ENCODE measurements around the gene B2M.

B2M gene

GRCh38 chr15:44711096-44711742 is at the start of gene B2M, which contains the start of gene PATL2:
TSS of gene B2M (plus strand) at chr15:44711517. CDS start at chr15:44711547, 30 bp downstream.
TSS of gene PATL2 (minus strand) at chr15:44711323. CDS start at chr15:44676490, 34,833 bp downstream.
- no peak for TF ChIP-seq CTCF (IDR thresholded peaks at IDR 0.05; ENCODE audit: low read depth, low read length, missing control alignments)
- in situ Hi-C loops (cut with HindIII; ENCODE audit: low sequenced_read_pairs): no loop called here
- H3K4me3 ChIP-seq (ENCODE audit: low read depth, low read length): peak within 1 kb of the TSS; percentile 97
- peak; percentile 95 for DNase-seq (ENCODE audit: low read depth)

DNA sequence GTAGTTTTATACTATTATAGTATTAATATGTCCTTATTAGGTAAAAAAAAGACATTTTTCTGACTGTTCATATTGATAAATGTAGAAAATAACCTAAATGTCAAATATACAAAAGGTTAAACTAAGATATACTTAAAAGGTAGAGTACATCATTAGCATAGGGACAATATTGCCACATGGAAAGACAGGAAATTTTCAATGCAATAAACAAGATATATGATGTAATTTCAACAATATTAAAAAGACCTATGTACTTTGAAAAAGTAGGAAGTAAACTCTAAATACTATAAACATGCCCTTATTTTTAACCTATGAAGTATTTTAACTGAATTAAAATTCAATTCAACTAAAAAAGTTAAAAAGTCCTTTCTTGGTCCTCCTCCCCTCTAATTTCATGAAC is 49.7 kb upstream of the B2M start:
- H3K4me3 ChIP-seq (ENCODE audit: low read depth, low read length): no peak overlapping the region
- no peak for DNase-seq (ENCODE audit: low read depth)
- in situ Hi-C loops (cut with HindIII; ENCODE audit: low sequenced_read_pairs): no loop called here
- TF ChIP-seq CTCF (IDR thresholded peaks at IDR 0.05; ENCODE audit: low read depth, low read length, missing control alignments): no peak

DNA sequence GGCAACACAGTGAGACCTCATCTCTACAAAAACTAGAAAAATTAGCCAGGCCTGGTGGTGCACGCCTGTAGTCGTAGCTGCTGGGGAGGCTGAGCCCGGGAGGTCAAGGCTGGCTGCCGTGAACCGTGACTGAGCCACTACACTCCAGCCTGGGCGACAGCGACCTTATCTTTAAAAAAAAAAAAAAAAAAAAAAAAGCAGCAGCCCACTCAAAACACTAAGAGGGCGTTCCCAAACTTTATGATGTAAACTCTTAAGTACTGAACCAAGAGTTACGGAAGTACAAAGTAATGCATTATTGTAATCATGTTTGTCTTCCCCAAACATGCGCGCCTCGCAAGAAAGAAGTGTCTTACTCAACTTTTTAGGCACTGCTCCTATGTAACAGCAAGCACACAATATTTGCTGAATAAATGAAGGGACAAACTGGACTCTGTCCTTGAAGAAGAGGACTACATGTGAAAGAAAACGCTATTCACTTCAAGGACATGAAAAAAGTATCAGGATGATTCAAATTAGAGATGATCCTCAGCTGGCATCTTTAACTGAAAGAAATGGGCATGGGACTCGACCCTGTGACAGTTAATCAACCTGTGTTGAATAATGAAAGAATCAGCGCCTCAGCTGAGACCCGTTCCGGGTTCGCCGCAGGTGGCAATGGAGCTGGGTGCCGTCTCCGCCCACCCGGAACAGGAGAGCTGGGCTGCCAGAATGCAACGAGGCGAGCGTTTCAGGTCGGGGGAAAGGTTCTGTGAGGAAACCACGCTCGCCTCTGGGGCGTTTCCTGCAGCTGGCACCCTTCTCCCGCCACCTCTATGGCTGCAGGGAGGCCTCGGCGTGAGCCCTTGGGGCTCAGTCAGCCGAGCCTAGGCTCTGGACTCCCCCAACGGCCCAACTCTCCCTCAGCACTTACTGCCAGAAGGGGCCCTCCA is 48.6 kb upstream of the B2M start:
- in situ Hi-C loops (cut with HindIII; ENCODE audit: low sequenced_read_pairs): no loop called here
- DNase-seq (ENCODE audit: low read depth): peak; percentile 6
- no peak for TF ChIP-seq CTCF (IDR thresholded peaks at IDR 0.05; ENCODE audit: low read depth, low read length, missing control alignments)
- peak overlapping the region; percentile 98 for H3K4me3 ChIP-seq (ENCODE audit: low read depth, low read length)

GRCh38 chr15:44663410-44664308 is 47.7 kb upstream of the B2M start, which contains the start of gene SPG11:
TSS of gene SPG11 (minus strand) at chr15:44663662. CDS start at chr15:44663647, 15 bp downstream.
- peak; percentile 85 for TF ChIP-seq CTCF (IDR thresholded peaks at IDR 0.05; ENCODE audit: low read depth, low read length, missing control alignments)
- peak within 1 kb of the TSS; percentile 98 for H3K4me3 ChIP-seq (ENCODE audit: low read depth, low read length)
- in situ Hi-C loops (cut with HindIII; ENCODE audit: low sequenced_read_pairs): no loop called here
- DNase-seq (ENCODE audit: low read depth): peak; percentile 93

GRCh38 chr15:44666210-44667038 is 44.9 kb upstream of the B2M start:
- no peak for DNase-seq (ENCODE audit: low read depth)
- no peak for TF ChIP-seq CTCF (IDR thresholded peaks at IDR 0.05; ENCODE audit: low read depth, low read length, missing control alignments)
- H3K4me3 ChIP-seq (ENCODE audit: low read depth, low read length): no peak overlapping the region
- in situ Hi-C loops (cut with HindIII; ENCODE audit: low sequenced_read_pairs): no loop called here
